Colon (tissue), 2 donors: ENCODE results near the gene PPAT.
"Not testable (repeated sequence)": the region's sequence is repeated elsewhere in the genome, so short reads cannot be mapped to it uniquely, and the experiment has no call there.

Experiments
- FAIRE-seq: peaks from 2 replicates; lab custom pipeline; 2012; peaks lifted over from hg19 to GRCh38; lab: Jason Lieb, UNC
- donor health status: control.
- donor health status: control.

The PPAT gene

DNA sequence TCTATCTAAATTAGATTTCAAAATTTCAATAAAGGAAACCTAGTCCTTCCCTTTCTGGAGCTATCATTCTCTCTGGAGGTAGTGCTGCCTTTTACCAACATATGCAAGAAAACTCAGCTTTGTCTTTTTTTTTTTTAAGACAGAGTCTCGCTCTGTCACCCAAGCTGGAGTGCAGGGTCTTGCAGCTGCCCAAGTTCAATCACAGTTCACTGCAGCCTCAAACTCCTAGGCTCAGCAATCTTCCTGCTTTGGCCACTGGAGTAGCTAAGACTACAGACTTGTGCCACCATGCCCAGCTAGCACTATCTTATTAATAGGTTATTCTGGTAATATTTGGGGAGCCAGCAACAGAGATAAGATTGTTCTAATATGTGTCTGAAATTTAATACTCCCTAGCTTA, 60.5 kb downstream of the PPAT start:
- FAIRE-seq: no peak

DNA sequence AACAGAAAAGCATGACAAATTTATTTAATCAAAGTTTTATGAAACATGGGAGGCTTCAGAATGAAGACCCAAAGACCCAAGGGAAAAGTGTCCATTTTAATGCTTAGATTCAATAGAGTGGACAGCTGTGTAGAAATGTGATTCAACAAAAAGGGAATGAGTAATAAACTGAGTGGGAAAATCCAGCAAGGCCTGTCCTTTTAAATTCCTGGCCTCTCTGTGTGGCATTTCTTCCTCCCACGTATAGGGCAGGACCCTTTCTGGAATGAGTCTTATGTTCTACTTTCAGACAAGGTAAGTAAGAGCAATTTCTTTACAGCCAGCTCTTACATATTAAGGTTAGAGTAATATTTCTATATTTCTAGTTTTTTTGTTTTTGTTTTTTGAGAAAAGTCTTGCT, 62.6 kb downstream of the PPAT start:
- no peak for FAIRE-seq

- FAIRE-seq: no peak
Measured at GRCh38 chr4:56371426-56372220, 63.8 kb downstream of the PPAT start.

DNA sequence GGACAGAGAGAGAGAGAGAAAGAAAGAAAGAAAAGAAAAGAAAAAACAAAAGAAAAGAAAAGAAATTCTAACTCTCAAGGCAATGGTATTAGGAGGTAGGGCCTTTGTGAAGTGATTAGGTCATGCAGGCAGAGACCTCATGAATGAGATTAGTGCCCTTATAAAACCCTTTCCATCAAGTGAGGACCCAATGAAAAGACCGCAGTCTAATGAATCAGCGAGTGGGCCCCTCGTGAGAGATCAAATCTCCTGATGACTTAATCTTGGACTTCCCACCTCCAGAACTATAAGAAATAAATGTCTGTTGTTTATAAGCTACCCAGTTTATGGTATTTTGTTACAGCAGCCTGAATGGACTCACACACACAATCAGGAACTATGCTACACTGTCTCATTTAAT, 65.0 kb downstream of the PPAT start:
- FAIRE-seq: no peak

- FAIRE-seq: not testable (repeated sequence)
Measured at GRCh38 chr4:56362981-56363380, 72.4 kb downstream of the PPAT start.

DNA sequence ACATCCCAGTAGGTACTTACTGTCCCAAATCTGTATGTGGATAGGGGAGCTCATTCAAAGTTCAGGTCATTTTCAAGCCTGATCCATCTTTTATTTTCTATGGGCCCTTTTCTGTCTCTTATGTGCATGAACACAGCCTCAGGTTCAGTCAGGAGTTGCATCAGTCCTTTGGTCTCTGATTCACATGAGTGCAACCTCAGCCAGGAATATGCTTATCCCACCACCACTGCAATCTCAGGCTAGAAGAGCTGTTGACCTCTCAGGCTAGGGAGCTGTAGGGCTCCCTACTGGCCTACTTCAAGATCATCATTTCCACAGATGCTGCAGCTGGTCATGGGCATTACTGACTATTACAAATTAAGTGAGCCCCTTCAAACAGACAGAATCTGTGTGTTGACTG, 75.3 kb downstream of the PPAT start:
- no peak for FAIRE-seq

GRCh38 chr4:56356650-56357049, 78.8 kb downstream of the PPAT start:
- no peak for FAIRE-seq

DNA sequence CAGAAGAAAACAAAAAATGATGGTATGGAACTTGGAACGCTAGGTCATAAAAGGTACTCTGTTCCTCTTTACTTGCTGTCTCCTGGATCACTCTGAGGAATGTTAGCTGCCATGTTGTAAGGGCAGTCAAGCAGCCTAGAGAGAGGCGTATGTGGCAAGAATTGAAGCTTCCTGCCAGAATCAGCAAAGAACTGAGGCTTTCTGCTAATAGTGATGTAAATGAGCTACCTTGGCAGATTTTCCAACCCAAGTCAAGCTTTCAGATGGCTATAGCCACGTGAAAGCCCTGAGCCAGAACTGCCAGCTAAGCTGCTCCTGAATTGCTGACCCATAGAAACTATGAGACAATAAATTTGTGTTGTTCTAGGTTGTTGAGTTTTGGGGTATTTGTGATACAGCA, 86.8 kb downstream of the PPAT start:
- FAIRE-seq: no peak

- FAIRE-seq: no peak
Measured at GRCh38 chr4:56345458-56345857, 90.0 kb downstream of the PPAT start.
